HEK293 (cell line): ENCODE measurements around the gene MAP1B.

Source experiments
- CTCF ChIA-PET: fragments of 350-600 bp; formaldehyde crosslinking; extraction: SDS; loops from one replicate; lab custom pipeline; 2021; ENCODE audit warnings: antibody characterized with exemption; lab: Yijun Ruan, JAX
- POLR2A ChIA-PET: fragments of 300-600 bp; formaldehyde crosslinking; extraction: SDS; loops from one replicate; lab custom pipeline; 2020; ENCODE audit warnings: antibody characterized with exemption, inconsistent platforms; lab: Yijun Ruan, JAX
- H3K27ac ChIP-seq: fragments of 200-500 bp; sonication (Bioruptor generic); 2 replicates; pipeline ENCODE4 v1.5.1; 2014; ENCODE audit warnings: low read depth, low read length, control low read depth, inconsistent platforms; ENCODE audit errors: extremely low read depth
- H3K36me3 ChIP-seq, 2 experiments: fragments of 200-500 bp in 1 of 2; sonication (Bioruptor generic) in 1 of 2; 1 replicate in 1 of 2; 2 replicates in 1 of 2; pipeline ENCODE4 v1.5.1; 2014 to 2017; ENCODE audit warnings: inconsistent platforms in 2 of 2, low read length in 2 of 2; ENCODE audit not compliant: control insufficient read depth in 2 of 2, insufficient read depth in 1 of 2
- H3K4me1 ChIP-seq: fragments of 200-500 bp; sonication (Bioruptor generic); 2 replicates; pipeline ENCODE4 v1.5.1; 2014; ENCODE audit warnings: mild to moderate bottlenecking, low read length, inconsistent platforms; ENCODE audit not compliant: control insufficient read depth, insufficient read depth
- H3K4me3 ChIP-seq: 2 replicates; pipeline ENCODE4 v1.5.1; 2011; ENCODE audit warnings: low read depth, mild to moderate bottlenecking, control low read depth, low read length, moderate library complexity
- H3K9me3 ChIP-seq: fragments of 200-500 bp; sonication (Bioruptor generic); 2 replicates; pipeline ENCODE4 v1.5.1; 2014; ENCODE audit warnings: low read depth, low read length, inconsistent platforms; ENCODE audit not compliant: control insufficient read depth, insufficient read depth
- PRDM1 ChIP-seq: fragments of 450-650 bp; formaldehyde crosslinking; IDR thresholded peaks from 2 replicates; pipeline ENCODE4; 2016; ENCODE audit warnings: missing biosample characterization, missing genetic modification characterization
- REPIN1 ChIP-seq: fragments of 450-650 bp; formaldehyde crosslinking; IDR thresholded peaks from 2 replicates; pipeline ENCODE4 v1.5.1; 2017; ENCODE audit warnings: missing biosample characterization, missing genetic modification characterization, low read depth
- SP2 ChIP-seq: fragments of 450-650 bp; formaldehyde crosslinking; IDR thresholded peaks from 2 replicates; pipeline ENCODE4 v1.5.1; 2016; ENCODE audit warnings: missing biosample characterization, missing genetic modification characterization
- SP3 ChIP-seq: fragments of 450-650 bp; formaldehyde crosslinking; IDR thresholded peaks from 2 replicates; pipeline ENCODE4 v1.5.1; 2016; ENCODE audit warnings: missing biosample characterization, missing genetic modification characterization
- SP7 ChIP-seq: fragments of 450-650 bp; formaldehyde crosslinking; IDR thresholded peaks from 2 replicates; pipeline ENCODE4 v1.5.1; 2016; ENCODE audit warnings: missing biosample characterization, missing genetic modification characterization
- TRIM28 ChIP-seq: IDR thresholded peaks from 2 replicates; pipeline ENCODE4 v1.6.1; 2011; ENCODE audit warnings: low read length, control low read depth, borderline replicate concordance
- YY2 ChIP-seq: fragments of 450-650 bp; formaldehyde crosslinking; IDR thresholded peaks from 2 replicates; pipeline ENCODE4 v1.5.1; 2016; ENCODE audit warnings: missing biosample characterization, missing genetic modification characterization
- ZBTB10 ChIP-seq: fragments of 450-650 bp; formaldehyde crosslinking; IDR thresholded peaks from 2 replicates; pipeline ENCODE4 v1.5.1; 2016; ENCODE audit warnings: missing biosample characterization, missing genetic modification characterization
- ZBTB48 ChIP-seq: fragments of 450-650 bp; formaldehyde crosslinking; IDR thresholded peaks from 2 replicates; pipeline ENCODE4 v1.5.1; 2016; ENCODE audit warnings: missing biosample characterization, missing genetic modification characterization
- ZNF169 ChIP-seq: fragments of 450-650 bp; formaldehyde crosslinking; IDR thresholded peaks from 2 replicates; pipeline ENCODE4 v1.5.1; 2016; ENCODE audit warnings: missing biosample characterization, missing genetic modification characterization
- ZNF184 ChIP-seq: fragments of 450-650 bp; IDR thresholded peaks from 2 replicates; pipeline ENCODE4 v1.5.1; 2018; ENCODE audit warnings: missing biosample characterization, mild to moderate bottlenecking, missing genetic modification characterization
- ZNF2 ChIP-seq: fragments of 450-650 bp; formaldehyde crosslinking; IDR thresholded peaks from 2 replicates; pipeline ENCODE4 v1.5.1; 2016; ENCODE audit warnings: missing biosample characterization, missing genetic modification characterization
- ZNF248 ChIP-seq: fragments of 450-650 bp; formaldehyde crosslinking; IDR thresholded peaks from 2 replicates; pipeline ENCODE4 v1.5.1; 2017; ENCODE audit warnings: missing biosample characterization, missing genetic modification characterization
- ZNF292 ChIP-seq: fragments of 450-650 bp; formaldehyde crosslinking; IDR thresholded peaks from 2 replicates; pipeline ENCODE4 v1.5.1; 2016; ENCODE audit warnings: low read depth, missing biosample characterization, missing genetic modification characterization, borderline replicate concordance
- ZNF335 ChIP-seq: fragments of 450-650 bp; formaldehyde crosslinking; conservative IDR thresholded peaks from 2 replicates; pipeline ENCODE4 v1.5.1; 2016; ENCODE audit warnings: missing biosample characterization, missing genetic modification characterization
- ZNF37A ChIP-seq: fragments of 450-650 bp; IDR thresholded peaks from 2 replicates; pipeline ENCODE4 v1.5.1; 2018; ENCODE audit warnings: missing biosample characterization, missing genetic modification characterization
- ZNF391 ChIP-seq: fragments of 450-650 bp; formaldehyde crosslinking; IDR thresholded peaks from 2 replicates; pipeline ENCODE4 v1.5.1; 2016; ENCODE audit warnings: low read depth, missing biosample characterization, missing genetic modification characterization, borderline replicate concordance
- ZNF473 ChIP-seq: fragments of 450-650 bp; formaldehyde crosslinking; IDR thresholded peaks from 2 replicates; pipeline ENCODE4 v1.5.1; 2017; ENCODE audit warnings: missing biosample characterization, missing genetic modification characterization
- ZNF529 ChIP-seq: fragments of 450-650 bp; formaldehyde crosslinking; IDR thresholded peaks from 2 replicates; pipeline ENCODE4 v1.5.1; 2017; ENCODE audit warnings: missing genetic modification characterization, missing biosample characterization; ENCODE audit not compliant: insufficient replicate concordance
- ZNF548 ChIP-seq: fragments of 450-650 bp; formaldehyde crosslinking; IDR thresholded peaks from 2 replicates; pipeline ENCODE4 v1.5.1; 2016; ENCODE audit warnings: missing biosample characterization, missing genetic modification characterization
- ZNF621 ChIP-seq: fragments of 450-650 bp; formaldehyde crosslinking; IDR thresholded peaks from 2 replicates; pipeline ENCODE4 v1.5.1; 2017; ENCODE audit warnings: missing biosample characterization, missing genetic modification characterization
- ZNF658 ChIP-seq: fragments of 450-650 bp; formaldehyde crosslinking; IDR thresholded peaks from 2 replicates; pipeline ENCODE4; 2016; ENCODE audit warnings: missing biosample characterization, missing genetic modification characterization
- ZSCAN4 ChIP-seq: fragments of 450-650 bp; formaldehyde crosslinking; IDR thresholded peaks from 2 replicates; pipeline ENCODE4 v1.5.1; 2017; ENCODE audit warnings: missing biosample characterization, missing genetic modification characterization
- TF ChIP-seq, protein P1 (sequence below): fragments of 450-650 bp; formaldehyde crosslinking; IDR thresholded peaks from 2 replicates; pipeline ENCODE4 v1.5.1; 2016; ENCODE audit warnings: missing biosample characterization, missing genetic modification characterization
- TF ChIP-seq, protein P2 (sequence below): fragments of 450-650 bp; formaldehyde crosslinking; IDR thresholded peaks from 2 replicates; pipeline ENCODE4 v1.5.1; 2016; ENCODE audit warnings: missing biosample characterization, missing genetic modification characterization, low read depth
- TF ChIP-seq, protein P3 (sequence below): fragments of 450-650 bp; IDR thresholded peaks from 2 replicates; pipeline ENCODE4 v1.5.1; 2018; ENCODE audit warnings: missing biosample characterization, missing genetic modification characterization
- TF ChIP-seq, protein P4 (sequence below): fragments of 450-650 bp; formaldehyde crosslinking; IDR thresholded peaks from 2 replicates; pipeline ENCODE4 v1.5.1; 2016; ENCODE audit warnings: missing biosample characterization, missing genetic modification characterization

MAP1B gene

GRCh38 chr5:72107131-72107900 is at the start of gene MAP1B:
TSS of gene MAP1B (plus strand) at chr5:72107475. CDS start at chr5:72107532, 57 bp downstream.
- Histone ChIP-seq H3K27ac (peak within 1 kb of the TSS; percentile 84), H3K36me3 (no peaks in the 10 kb centered on the region), H3K9me3 (no peaks in the 10 kb centered on the region), H3K4me1 (no peaks in the 10 kb centered on the region; the same call in 1 of the 2 replicates), H3K4me3 (peak within 1 kb of the TSS; percentile 76)
- CTCF ChIA-PET, result interaction anchor here (0.6 to 0.8 kb wide), 3 partner anchors 18 to 162 kb away, joined by 3 read pairs; no protein-coding TSS in a partner anchor
- POLR2A ChIA-PET, result interaction anchor here (1.7 kb wide), 1 partner anchor 201 kb away, joined by 4 read pairs; no protein-coding TSS in a partner anchor
- TF ChIP-seq ZBTB10 (tag by site-specific recombination) (peak; percentile 45; the same call in 1 of the 2 replicates), ZSCAN4 (tag by site-specific recombination) (no peak), ZNF184 (tag by site-specific recombination) (no peak), SP3 (tag by site-specific recombination) (peak; percentile 91), ZNF658 (tag by site-specific recombination) (no peak), ZNF621 (tag by site-specific recombination) (no peak), SP2 (tag by site-specific recombination) (peak; percentile 87), ZNF548 (tag by site-specific recombination) (no peak), TRIM28 (no peak), ZNF2 (0 out of 2 replicates have a peak, but pooled peaks have one; percentile 18), ZNF473 (tag by site-specific recombination) (no peak), ZNF292 (tag by site-specific recombination) (no peak), REPIN1 (no peak; the same call in 1 of the 2 replicates), ZNF169 (tag by site-specific recombination) (no peak), SP7 (tag by site-specific recombination) (peak; percentile 66; the same call in 1 of the 2 replicates), ZNF37A (tag by site-specific recombination) (no peak), ZNF248 (no peak), ZNF335 (tag by site-specific recombination) (peak; percentile 20; the same call in 1 of the 2 replicates), ZBTB48 (peak; percentile 53; the same call in 1 of the 2 replicates), PRDM1 (tag by site-specific recombination) (no peak), YY2 (0 out of 2 replicates have a peak, but pooled peaks have one; percentile 52), ZNF391 (no peak; the same call in 1 of the 2 replicates), ZNF529 (tag by site-specific recombination) (no peak)
- TF ChIP-seq, protein P1, sequence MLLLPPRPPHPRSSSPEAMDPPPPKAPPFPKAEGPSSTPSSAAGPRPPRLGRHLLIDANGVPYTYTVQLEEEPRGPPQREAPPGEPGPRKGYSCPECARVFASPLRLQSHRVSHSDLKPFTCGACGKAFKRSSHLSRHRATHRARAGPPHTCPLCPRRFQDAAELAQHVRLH (tag by site-specific recombination), result no peak
- TF ChIP-seq, protein P2, sequence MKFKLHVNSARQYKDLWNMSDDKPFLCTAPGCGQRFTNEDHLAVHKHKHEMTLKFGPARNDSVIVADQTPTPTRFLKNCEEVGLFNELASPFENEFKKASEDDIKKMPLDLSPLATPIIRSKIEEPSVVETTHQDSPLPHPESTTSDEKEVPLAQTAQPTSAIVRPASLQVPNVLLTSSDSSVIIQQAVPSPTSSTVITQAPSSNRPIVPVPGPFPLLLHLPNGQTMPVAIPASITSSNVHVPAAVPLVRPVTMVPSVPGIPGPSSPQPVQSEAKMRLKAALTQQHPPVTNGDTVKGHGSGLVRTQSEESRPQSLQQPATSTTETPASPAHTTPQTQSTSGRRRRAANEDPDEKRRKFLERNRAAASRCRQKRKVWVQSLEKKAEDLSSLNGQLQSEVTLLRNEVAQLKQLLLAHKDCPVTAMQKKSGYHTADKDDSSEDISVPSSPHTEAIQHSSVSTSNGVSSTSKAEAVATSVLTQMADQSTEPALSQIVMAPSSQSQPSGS (tag by site-specific recombination), result peak; percentile 81; the same call in 1 of the 2 replicates
- TF ChIP-seq, protein P3, sequence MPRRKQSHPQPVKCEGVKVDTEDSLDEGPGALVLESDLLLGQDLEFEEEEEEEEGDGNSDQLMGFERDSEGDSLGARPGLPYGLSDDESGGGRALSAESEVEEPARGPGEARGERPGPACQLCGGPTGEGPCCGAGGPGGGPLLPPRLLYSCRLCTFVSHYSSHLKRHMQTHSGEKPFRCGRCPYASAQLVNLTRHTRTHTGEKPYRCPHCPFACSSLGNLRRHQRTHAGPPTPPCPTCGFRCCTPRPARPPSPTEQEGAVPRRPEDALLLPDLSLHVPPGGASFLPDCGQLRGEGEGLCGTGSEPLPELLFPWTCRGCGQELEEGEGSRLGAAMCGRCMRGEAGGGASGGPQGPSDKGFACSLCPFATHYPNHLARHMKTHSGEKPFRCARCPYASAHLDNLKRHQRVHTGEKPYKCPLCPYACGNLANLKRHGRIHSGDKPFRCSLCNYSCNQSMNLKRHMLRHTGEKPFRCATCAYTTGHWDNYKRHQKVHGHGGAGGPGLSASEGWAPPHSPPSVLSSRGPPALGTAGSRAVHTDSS, result peak; percentile 92
- TF ChIP-seq, protein P4, sequence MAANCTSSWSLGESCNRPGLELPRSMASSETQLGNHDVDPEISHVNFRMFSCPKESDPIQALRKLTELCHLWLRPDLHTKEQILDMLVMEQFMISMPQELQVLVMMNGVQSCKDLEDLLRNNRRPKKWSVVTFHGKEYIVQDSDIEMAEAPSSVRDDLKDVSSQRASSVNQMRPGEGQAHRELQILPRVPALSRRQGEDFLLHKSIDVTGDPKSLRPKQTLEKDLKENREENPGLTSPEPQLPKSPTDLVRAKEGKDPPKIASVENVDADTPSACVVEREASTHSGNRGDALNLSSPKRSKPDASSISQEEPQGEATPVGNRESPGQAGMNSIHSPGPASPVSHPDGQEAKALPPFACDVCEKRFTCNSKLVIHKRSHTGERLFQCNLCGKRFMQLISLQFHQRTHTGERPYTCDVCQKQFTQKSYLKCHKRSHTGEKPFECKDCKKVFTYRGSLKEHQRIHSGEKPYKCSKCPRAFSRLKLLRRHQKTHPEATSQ (tag by site-specific recombination), result 0 out of 2 replicates have a peak, but pooled peaks have one; percentile 41
